ENCODE data around the gene ENOX1.

Gene ENOX1

DNA sequence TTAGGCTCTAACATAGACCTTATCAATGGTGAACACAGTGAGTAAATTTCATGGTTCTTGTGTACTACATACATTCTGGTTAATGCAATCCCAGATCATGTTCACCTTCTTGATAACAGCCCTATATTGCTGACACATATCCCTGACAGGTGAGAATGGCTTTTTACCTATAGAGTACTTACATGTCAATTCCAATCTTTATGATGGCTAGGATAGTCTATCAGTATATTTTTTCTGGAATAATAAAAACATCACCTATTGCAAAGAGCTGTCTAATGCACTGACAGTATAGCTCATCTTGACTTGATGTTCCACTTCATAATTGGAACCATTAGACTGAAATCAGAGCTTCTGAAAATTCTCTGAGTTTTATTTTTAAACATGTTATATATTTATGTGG is 199.4 kb downstream of the ENOX1 start:
- DNase-seq, result no peak

- no peak for DNase-seq
These were observed 202.0 kb downstream of the ENOX1 start for GRCh38 chr13:43584751-43585150.

GRCh38 chr13:43583321-43583720 is 203.5 kb downstream of the ENOX1 start:
- no peak for DNase-seq

DNA sequence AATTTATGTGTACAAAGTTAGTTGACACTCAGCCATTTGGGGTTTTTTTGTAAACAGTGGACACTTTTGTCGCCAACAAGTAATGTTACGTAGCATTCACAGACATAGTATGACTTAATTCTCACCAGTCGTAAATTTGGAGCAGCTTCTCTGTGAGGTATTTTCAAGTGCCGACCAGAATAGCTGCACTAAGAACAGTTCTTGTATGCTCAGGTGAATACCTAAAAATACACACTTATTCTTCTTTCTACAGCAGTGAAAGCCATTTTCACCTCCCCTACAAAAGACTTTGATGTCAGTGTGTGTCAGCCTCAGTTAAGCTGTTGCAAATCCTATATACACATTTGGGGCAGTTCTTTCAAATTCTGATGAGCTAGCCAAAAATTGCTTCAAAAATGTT is 206.5 kb downstream of the ENOX1 start:
- DNase-seq, result no peak

GRCh38 chr13:43579321-43579720 is 207.5 kb downstream of the ENOX1 start:
- DNase-seq, result no peak

GRCh38 chr13:43574605-43575004 is 212.2 kb downstream of the ENOX1 start:
- DNase-seq, result no peak

DNA sequence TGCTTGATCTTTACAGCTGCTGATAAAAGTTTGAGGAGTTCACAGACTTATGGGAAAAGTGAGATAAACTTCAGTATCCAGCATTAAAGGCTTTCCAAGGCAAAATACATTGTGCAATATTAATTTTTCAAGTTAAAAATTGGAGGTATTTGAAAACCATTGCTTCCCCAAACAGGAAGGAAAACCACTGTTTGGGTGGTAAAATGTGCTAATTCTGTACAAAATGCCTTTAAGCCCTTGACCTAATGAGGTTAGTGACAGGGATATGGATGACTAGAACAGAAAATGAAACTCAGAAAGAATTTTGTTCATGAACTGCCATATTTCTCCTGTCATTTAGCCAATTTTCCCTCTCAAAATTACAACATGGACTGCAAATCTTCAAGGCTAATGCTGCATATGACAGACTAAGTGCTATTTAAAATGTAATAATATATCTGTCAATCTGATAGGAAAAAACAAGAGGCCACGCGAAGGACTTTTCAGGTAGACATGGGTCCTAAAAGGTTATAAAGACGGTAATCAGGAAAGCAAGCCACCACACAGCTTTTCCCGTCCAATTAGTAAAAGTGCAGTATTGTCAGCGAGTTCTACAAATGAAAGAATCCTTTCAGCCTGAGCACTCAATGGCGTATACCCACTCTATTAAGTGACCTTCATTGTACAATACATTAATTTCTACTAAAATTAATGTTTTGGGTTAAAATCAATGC is 212.8 kb downstream of the ENOX1 start:
- no peak for DNase-seq

GRCh38 chr13:43573361-43573740 is 213.4 kb downstream of the ENOX1 start:
- DNase-seq, result no peak

DNA sequence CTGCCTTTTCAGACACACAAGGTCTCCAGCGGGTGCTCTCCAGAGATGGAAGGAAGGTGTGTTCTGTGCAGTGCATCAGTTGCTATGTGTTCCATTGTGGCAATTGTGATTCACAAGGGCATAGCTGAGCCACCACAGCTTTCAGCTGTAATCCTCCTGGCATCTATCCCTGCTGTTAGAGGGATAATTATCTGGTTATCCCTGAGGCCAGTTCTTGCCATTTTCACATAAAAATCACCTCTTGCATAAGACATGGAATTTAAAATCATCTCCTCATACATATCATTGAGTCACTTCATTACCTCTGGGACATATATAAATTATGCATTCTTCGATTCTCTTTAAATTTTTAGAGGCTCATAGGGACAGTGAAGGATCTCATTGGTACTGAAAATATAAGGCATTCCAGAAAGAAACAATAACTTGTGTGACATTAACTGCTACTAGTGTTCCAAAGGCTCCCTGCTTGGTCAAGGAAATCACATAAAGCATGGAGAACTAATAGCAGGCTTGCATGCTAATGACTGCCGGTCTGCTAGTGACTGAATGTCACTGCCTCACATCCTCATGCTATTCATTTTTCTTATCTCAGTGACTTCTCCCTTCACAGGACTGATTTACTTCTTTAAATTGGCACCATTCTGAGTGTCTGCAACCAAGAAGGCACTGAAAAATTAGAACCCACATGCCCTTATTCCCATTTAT is 214.0 kb downstream of the ENOX1 start:
- no peak for DNase-seq

GRCh38 chr13:43569658-43570057 is 217.1 kb downstream of the ENOX1 start:
- no peak for DNase-seq

DNA sequence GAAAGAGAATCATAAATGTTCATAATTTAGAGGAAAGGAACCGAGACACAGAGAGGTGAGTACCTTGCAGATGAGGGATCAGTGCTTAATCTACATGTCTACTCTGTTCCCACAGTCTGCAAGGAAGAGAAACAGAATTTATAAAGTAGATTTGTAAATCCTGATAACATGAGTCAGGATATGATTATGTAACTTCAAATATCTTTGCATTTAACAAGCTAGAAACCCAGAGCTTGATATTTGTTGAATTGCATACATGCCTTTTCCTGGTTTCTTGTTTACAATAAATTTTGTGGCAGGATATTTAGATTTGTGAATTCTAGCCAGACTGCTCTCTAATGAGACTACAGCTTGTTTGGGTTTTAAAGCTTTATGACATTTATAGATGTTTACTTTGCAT is 219.2 kb downstream of the ENOX1 start:
- DNase-seq, result no peak

DNA sequence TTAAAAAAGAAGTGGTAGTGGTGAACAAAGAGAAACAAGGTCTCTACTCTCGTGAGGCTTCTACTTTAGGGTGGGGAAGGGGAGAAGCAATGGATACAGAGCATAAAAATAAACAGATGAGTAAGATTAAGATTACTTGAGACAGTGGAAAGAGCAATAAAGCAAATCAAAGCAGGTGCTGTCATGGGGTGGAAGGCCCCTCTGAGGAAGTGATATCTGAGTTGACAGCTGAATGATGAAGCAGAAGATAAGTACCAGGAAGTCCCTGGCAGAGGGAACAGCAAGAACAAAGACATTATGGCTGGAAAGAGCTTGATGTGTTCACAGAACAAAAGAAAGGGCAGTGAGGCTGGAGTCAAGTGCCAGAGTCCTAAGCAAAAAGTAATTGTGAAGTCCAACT is 221.8 kb downstream of the ENOX1 start:
- DNase-seq, result no peak

DNA sequence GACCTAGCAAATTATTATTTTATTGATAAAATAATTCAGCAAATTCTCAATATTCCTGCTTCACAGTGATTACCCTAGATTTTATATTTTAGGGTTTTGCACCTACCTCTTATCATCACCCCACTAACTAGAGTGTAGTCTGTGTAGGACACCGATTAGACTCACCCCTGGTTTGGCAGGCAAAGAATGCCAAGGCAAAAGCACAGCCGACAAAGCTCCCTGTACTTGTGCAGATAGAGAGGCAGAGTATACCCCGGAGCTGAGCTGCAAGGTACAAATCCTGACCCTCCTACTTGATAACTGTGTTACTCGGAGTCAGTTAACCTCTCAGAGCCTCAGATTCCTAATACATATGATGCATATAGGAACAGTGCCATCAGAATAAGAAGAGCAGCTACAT is 225.7 kb downstream of the ENOX1 start:
- no peak for DNase-seq

DNA sequence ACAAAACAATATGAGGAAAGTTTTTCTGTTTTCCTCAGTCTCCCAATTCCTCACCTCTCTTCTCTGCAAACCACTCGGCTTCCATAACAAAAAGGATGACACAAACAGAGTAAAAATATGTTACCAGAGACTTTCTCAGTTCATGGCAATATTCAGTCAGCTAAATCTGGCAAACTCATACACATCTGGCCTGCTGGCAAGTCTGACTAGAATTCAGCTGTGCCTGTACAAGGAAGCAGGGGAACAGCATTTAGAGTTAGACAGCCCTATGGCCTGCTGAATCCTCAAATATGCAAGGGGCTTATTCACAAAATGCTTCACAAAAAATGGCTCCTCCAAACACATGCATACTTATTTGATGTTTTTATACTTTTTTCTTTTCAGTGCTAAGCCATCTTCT is 227.8 kb downstream of the ENOX1 start:
- DNase-seq, result no peak

- DNase-seq, result no peak
These were observed 228.4 kb downstream of the ENOX1 start for GRCh38 chr13:43558326-43558725.

DNA sequence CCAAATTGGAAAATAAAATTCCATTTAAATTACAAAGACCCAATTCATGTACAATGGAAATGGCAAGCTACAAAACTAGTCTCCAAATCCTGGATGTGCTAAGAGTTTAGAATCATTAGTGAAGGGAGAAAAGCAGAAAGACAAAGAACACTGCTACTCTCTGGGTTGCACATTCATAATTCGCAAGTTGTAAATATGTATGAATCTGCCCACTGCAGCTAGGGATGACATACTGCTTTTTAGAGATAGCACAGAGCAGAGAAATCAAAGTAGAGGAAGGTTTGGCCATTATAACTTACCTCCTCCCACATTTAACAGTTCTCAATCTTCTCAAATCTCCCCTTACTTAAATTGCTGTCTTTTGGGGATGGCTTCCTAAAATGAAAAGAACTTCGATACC is 231.1 kb downstream of the ENOX1 start:
- DNase-seq, result no peak

DNA sequence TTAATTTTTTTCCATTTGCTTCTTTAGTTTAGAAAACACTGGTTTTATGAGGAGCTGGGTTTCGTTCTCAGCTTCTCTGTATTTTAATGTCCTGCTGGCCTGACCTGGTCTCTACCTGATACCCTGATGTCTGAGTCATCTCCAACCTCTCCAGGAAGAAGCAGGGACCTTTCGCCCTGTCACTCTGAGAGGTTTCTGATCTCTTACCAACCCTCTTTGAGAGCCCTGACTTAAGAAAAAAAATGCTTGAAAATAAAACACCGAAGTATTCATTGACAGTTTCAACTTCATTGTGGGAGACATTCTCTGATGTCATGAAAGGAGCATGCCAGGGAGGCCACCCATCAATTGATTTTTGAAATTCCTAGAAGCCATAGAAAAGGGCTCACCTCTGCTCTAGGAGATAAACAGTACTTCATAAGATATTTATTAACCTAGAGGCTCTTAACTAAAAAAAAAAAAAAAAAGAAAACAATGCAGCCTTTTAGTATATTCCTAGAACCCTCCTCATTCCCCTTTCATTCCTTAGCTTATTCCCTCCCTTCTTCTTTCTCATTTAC is 234.8 kb downstream of the ENOX1 start:
- DNase-seq, result no peak

DNA sequence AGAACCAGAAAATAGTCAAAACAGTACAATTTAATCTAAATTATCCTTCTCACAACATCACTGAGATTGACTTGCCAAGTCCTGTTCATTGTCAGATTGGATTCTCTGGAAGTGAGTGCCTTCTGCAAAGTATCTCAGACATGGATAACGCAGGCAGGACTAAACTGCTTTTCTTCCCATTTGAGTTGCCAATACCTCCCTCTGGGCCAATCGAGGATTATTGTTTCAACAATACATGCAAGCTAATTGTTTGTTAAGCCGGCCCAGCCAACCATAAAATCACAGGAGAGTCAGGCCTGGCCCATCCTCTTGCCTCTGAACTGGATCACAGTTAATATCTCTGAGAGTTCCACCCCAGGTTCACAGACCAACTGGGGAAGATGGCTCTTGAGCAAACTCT is 240.0 kb downstream of the ENOX1 start:
- no peak for DNase-seq

DNA sequence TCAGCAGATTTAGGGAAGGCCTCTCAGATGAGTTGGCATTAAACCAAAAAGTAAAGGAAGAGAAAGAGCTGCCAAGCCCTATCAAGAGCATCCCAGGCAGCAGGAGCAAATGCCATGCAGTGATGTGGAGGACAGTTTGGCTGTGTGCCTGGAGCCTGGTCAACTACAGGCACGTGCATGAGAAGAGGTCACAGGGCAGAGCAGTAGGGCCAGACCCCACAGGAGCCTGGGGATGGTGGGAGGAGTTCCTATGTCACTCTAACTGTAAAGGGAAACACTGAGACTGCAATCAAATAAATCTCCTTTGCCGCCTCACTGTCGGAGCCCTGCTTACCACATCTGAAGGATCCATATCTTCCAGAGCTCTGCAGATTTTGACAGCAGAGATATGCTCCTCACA is 240.5 kb downstream of the ENOX1 start:
- no peak for DNase-seq

- DNase-seq, result no peak
These were observed 241.4 kb downstream of the ENOX1 start for GRCh38 chr13:43545317-43545874.

DNA sequence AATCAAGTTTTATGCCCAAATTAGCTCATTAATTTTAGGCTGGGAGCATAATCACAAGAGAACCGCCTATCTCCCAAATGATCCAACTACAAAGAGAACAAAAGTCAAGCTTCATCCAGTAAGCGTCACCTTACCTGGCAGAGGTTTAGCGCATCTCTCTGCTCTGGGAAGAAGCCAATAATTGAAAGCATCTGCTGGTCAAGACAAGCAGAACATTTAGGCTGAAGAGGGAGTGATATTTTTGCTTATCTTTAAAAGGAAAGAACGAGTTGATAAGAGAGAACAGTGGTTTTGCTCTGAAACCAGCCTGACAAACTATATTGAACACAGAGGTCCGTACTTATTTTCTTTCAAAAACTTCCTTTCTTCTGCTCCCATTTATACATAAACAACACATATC is 242.1 kb downstream of the ENOX1 start:
- no peak for DNase-seq

DNA sequence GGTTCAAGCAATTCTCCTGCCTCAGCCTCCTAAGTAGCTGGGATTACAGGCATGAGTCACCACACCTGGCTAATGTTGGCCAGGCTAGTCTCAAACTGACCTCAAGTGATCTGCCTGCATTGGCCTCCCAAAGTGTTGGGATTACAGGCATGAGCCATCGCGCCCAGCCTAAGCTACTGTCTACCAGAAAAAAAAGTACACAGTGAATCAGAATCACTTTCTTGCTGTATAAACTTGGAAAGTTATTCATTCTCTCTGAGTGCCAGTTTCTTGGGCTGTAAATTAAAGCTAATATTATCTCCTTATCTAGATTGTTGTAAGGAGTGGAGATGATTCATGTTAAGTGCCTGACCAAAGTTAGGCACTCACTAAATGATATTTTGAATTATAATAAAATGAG is 242.8 kb downstream of the ENOX1 start:
- DNase-seq, result no peak

DNA sequence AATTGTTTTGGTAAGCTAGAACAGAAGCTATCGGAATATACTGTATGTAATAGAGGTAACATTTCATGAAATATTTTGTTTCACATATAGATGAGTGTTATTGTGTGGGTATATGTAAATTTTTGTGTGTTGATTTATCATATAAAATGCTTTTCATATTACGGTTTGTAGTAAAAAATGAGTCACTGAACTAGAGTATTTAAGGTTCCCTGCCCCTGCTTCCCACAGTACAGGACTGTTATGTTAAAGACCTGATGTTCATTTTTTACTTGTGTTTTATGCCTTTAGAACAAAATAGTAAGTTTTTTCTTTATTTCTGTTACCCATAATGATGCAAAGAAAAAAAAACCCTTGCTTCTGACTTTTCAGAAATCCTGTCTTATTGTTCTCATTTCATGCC is 243.4 kb downstream of the ENOX1 start:
- DNase-seq, result no peak

DNA sequence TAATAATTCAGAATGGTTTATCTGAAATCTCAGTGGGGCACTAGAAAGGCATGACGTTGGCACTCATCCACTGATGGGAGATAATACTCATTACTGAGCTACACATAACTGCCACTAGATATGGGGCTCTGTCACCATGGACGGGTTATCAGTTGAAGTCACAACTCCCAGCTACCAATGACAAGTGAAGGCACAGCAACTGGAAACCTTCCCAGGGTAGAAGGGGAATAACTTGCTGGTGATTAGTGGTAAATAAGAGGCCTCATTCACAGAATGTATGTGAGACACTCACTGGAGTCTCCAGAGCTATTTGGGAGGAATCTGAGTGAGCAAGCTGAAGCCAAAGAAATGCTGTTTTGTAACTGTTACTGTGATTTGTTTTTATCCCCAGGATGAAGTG is 249.6 kb downstream of the ENOX1 start:
- no peak for DNase-seq
